Gastrocnemius medialis (tissue), 4 donors: Measurements from ENCODE around the gene CASP8.

Experiments used
- CTCF ChIP-seq, 5 experiments: fragments of 450-650 bp in 3 of 5; fragments of 200-600 bp in 2 of 5; sonication (generic) in 2 of 5; IDR thresholded peaks in 4 of 5; conservative IDR thresholded peaks in 1 of 5; 1 replicate in 4 of 5; 2 replicates in 1 of 5; pipeline ENCODE4 v1.5.1; 2016 to 2019; ENCODE audit warnings: antibody characterized with exemption in 5 of 5, mild to moderate bottlenecking in 3 of 5, moderate library complexity in 3 of 5
- POLR2A ChIP-seq, 2 donors: fragments of 450-650 bp; IDR thresholded peaks; one replicate each; pipeline ENCODE4 v1.6.1; 2017; ENCODE audit warnings: antibody characterized with exemption in 2 of 2, mild to moderate bottlenecking in 2 of 2, moderate library complexity in 2 of 2

GRCh38 chr2:201235860-201236811, 24.2 kb upstream of the CASP8 start:
- TF ChIP-seq CTCF (IDR thresholded peaks at IDR 0.05 in 4 of 5, conservative IDR thresholded peaks at IDR 0.05 in 1 of 5) = peak; percentile 24 to 59 (median 51)
- no peak for TF ChIP-seq POLR2A (IDR thresholded peaks at IDR 0.05)
